SH-SY5Y (cell line): ENCODE data around the gene FRRS1.

ENCODE experiments used
- GATA2 ChIP-seq: IDR thresholded peaks from 2 replicates; pipeline ENCODE4 v1.6.1; 2011; ENCODE audit warnings: mild to moderate bottlenecking, low read depth, low read length
- GATA3 ChIP-seq: IDR thresholded peaks from 2 replicates; pipeline ENCODE4 v1.6.1; 2011; ENCODE audit warnings: low read depth, mild to moderate bottlenecking, low read length, moderate library complexity

GRCh38 chr1:99766378-99766800 is at the start of gene FRRS1:
- no peak for TF ChIP-seq GATA2
- TF ChIP-seq GATA3 = no peak
